ENCODE data around the gene STEAP1B.

DNA sequence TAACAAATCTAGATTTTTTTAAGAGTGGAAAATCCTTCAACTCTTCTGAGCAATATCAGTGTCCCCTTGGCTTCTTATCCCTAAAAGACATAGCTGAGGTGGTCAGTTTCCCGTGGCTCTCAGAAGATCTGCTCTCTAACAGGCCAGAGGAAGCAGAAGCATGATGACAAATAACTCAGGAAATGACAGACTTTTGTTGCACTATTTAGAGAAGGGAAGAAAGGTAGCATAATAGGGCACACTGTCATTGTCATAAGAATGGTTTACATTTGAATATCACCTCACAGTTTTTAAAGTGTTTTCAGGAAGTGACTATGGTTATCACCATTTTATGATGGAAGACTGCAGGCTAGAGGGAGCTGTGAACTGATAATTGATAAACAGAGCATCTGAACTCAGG is 109.5 kb downstream of the STEAP1B start:
- TF ChIP-seq, protein P1, sequence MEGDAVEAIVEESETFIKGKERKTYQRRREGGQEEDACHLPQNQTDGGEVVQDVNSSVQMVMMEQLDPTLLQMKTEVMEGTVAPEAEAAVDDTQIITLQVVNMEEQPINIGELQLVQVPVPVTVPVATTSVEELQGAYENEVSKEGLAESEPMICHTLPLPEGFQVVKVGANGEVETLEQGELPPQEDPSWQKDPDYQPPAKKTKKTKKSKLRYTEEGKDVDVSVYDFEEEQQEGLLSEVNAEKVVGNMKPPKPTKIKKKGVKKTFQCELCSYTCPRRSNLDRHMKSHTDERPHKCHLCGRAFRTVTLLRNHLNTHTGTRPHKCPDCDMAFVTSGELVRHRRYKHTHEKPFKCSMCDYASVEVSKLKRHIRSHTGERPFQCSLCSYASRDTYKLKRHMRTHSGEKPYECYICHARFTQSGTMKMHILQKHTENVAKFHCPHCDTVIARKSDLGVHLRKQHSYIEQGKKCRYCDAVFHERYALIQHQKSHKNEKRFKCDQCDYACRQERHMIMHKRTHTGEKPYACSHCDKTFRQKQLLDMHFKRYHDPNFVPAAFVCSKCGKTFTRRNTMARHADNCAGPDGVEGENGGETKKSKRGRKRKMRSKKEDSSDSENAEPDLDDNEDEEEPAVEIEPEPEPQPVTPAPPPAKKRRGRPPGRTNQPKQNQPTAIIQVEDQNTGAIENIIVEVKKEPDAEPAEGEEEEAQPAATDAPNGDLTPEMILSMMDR (conservative IDR thresholded peaks at IDR 0.05; ENCODE audit: low read length) = no peak
- TF ChIP-seq EZH2phosphoT487 (IDR thresholded peaks at IDR 0.05; ENCODE audit: borderline replicate concordance) = no peak
